HepG2 (cell line): ENCODE data around the gene PPP2R2C. TPM values are rescaled to one million over a fixed set of nuclear protein-coding genes. Genes with fewer than 3 reads are reported as not detected.

ENCODE experiments used
- ATAC-seq: fragments of 200-7000 bp; cut with Tn5 transposase; 3 replicates; pipeline ENCODE4 v1.9.1; 2020; ENCODE audit warnings: mild to moderate bottlenecking, moderate library complexity
- BruUV-seq: library from RNA; stranded (reverse); fragments of 400-500 nt; replicated peaks from 2 replicates; lab custom pipeline; 2021; lab: Mats Ljungman, UMichigan
- CTCF ChIA-PET: fragments of 300-600 bp; formaldehyde crosslinking; extraction: SDS; loops from one replicate; lab custom pipeline; 2021; ENCODE audit warnings: low total read pairs, inconsistent platforms, low intra/inter-chr PET ratio; lab: Yijun Ruan, JAX
- POLR2A ChIA-PET: fragments of 350-600 bp; sonication (Branson Sonifier 250); formaldehyde crosslinking; loops from one replicate; lab custom pipeline; 2020; ENCODE audit warnings: antibody characterized with exemption, inconsistent platforms; lab: Yijun Ruan, JAX
- DNase-seq: peaks from one replicate; pipeline ENCODE4 v3.0.0-alpha.2; 2015; ENCODE audit warnings: low spot score
- FAIRE-seq: peaks from 3 replicates; lab custom pipeline; 2011; peaks lifted over from hg19 to GRCh38; lab: Jason Lieb, UNC
- H2AFZ ChIP-seq: one replicate; pipeline ENCODE4 v1.6.1; 2011; ENCODE audit warnings: low read length, inconsistent platforms
- H3K27ac ChIP-seq: fragments of 300-600 bp; 3 replicates; pipeline ENCODE4 v1.8.0; 2011; ENCODE audit warnings: mixed run types, mild to moderate bottlenecking, mixed read lengths, low read length, inconsistent platforms; ENCODE audit not compliant: insufficient read depth; ENCODE audit errors: extremely low read length
- H3K27me3 ChIP-seq, 2 experiments: fragments of 200-600 bp in 1 of 2; 2 replicates in 1 of 2; 3 replicates in 1 of 2; pipeline versions ENCODE4 v1.6.0 to v1.8.0; 2011; ENCODE audit warnings: low read length in 2 of 2, mild to moderate bottlenecking in 2 of 2, moderate library complexity in 2 of 2, inconsistent platforms in 1 of 2; ENCODE audit not compliant: insufficient read depth in 2 of 2, control insufficient read depth in 1 of 2
- H3K36me3 ChIP-seq, 2 experiments: fragments of 200-600 bp in 1 of 2; replicated peaks in 1 of 2; 2 replicates in 1 of 2; 3 replicates in 1 of 2; pipeline versions ENCODE4 v1.5.1 to v1.8.0; 2011; ENCODE audit warnings: low read length in 2 of 2, inconsistent platforms in 1 of 2; ENCODE audit not compliant: insufficient read depth in 2 of 2, control insufficient read depth in 1 of 2
- H3K4me1 ChIP-seq: 2 replicates; pipeline ENCODE4 v1.5.1; 2012; ENCODE audit warnings: low read length, inconsistent platforms; ENCODE audit not compliant: insufficient read depth
- H3K4me2 ChIP-seq: 2 replicates; pipeline ENCODE4 v1.6.0; 2011; ENCODE audit warnings: low read depth, low read length, inconsistent platforms
- H3K4me3 ChIP-seq, 3 experiments: fragments of 200-600 bp in 1 of 3; sonication (generic), shearing (Covaris generic) in 1 of 3; replicated peaks in 1 of 3; 2 replicates each; pipeline ENCODE4 v1.5.1; 2011 to 2016; ENCODE audit warnings: low read length in 3 of 3, inconsistent platforms in 2 of 3, low read depth in 2 of 3, mild to moderate bottlenecking in 2 of 3, control low read depth in 1 of 3, mixed read lengths in 1 of 3; ENCODE audit not compliant: insufficient read depth in 1 of 3
- H3K79me2 ChIP-seq: one replicate; pipeline ENCODE4 v1.6.1; 2011; ENCODE audit warnings: low read length, inconsistent platforms; ENCODE audit not compliant: insufficient read depth
- H3K9ac ChIP-seq: 2 replicates; pipeline ENCODE4 v1.6.0; 2011; ENCODE audit warnings: mild to moderate bottlenecking, low read depth, low read length, inconsistent platforms; ENCODE audit not compliant: insufficient read depth
- H3K9me3 ChIP-seq: 2 replicates; pipeline ENCODE4 v1.5.1; 2012; ENCODE audit warnings: mild to moderate bottlenecking, low read length
- H4K20me1 ChIP-seq: 2 replicates; pipeline ENCODE4 v1.6.0; 2011; ENCODE audit warnings: inconsistent platforms, mild to moderate bottlenecking, low read length, moderate library complexity; ENCODE audit not compliant: insufficient read depth
- POLR2AphosphoS2 ChIP-seq: IDR thresholded peaks from 2 replicates; pipeline ENCODE4 v1.6.1; 2011; ENCODE audit warnings: low read depth, low read length, improper control_type of control experiment
- SCMH1 ChIP-seq: sonication (generic); formaldehyde crosslinking; IDR thresholded peaks from 2 replicates; pipeline ENCODE4 v1.9.0; 2021; ENCODE audit warnings: missing genetic modification reagents, mild to moderate bottlenecking, borderline replicate concordance
- SNRNP70 ChIP-seq: fragments of 200-400 bp; formaldehyde crosslinking; IDR thresholded peaks from 2 replicates; pipeline ENCODE4 v1.6.1; 2017; ENCODE audit warnings: mild to moderate bottlenecking, low read depth, low read length, moderate library complexity
- ZIK1 ChIP-seq: sonication (generic); formaldehyde crosslinking; IDR thresholded peaks from 2 replicates; pipeline ENCODE4 v1.5.0; 2020; ENCODE audit warnings: mild to moderate bottlenecking, low read depth, missing genetic modification reagents, borderline replicate concordance
- ZNF33A ChIP-seq: sonication (generic); formaldehyde crosslinking; IDR thresholded peaks from 2 replicates; pipeline ENCODE4 v1.5.1; 2020; ENCODE audit warnings: missing genetic modification reagents, mild to moderate bottlenecking, moderate library complexity, borderline replicate concordance
- ZNF350 ChIP-seq: sonication (generic); formaldehyde crosslinking; IDR thresholded peaks from 2 replicates; pipeline ENCODE4 v1.4.0; 2020; ENCODE audit warnings: mild to moderate bottlenecking, low read depth, missing genetic modification reagents, borderline replicate concordance
- ZNF512B ChIP-seq: sonication (generic); formaldehyde crosslinking; IDR thresholded peaks from 2 replicates; pipeline ENCODE4 v1.5.1; 2020; ENCODE audit warnings: missing genetic modification reagents, mild to moderate bottlenecking, borderline replicate concordance
- ZNF790 ChIP-seq: sonication (generic); formaldehyde crosslinking; IDR thresholded peaks from 2 replicates; pipeline ENCODE4 v1.8.0; 2022; ENCODE audit warnings: missing genetic modification reagents, mild to moderate bottlenecking, borderline replicate concordance
- ZNF83 ChIP-seq: sonication (generic); formaldehyde crosslinking; IDR thresholded peaks from 2 replicates; pipeline ENCODE4 v1.4.0; 2020; ENCODE audit warnings: missing genetic modification reagents, mild to moderate bottlenecking, borderline replicate concordance
- WGBS: methylation state at CpG from one replicate; pipeline ENCODE4 v1.1.6; 2017; ENCODE audit warnings: low lambda C conversion rate; 5-methylcytosine and 5-hydroxymethylcytosine counted together
- in situ Hi-C: cut with HindIII; loops from 2 replicates; pipeline ENCODE4 v1.10.0; 2017; ENCODE audit warnings: low pct_unique_long_range_greater_than_20kb; ENCODE audit not compliant: extremely low pct_ligation_motif_present
- intact Hi-C: fragments of 100-400 bp; cut with micrococcal nuclease; formaldehyde crosslinking; loops from one replicate; pipeline ENCODE4 v1.10.0; 2022; ENCODE audit not compliant: unreplicated experiment
- polyA plus RNA-seq, 8 experiments: library from polyadenylated mRNA; depleted of rRNA in 3 of 8; stranded (reverse) in 7 of 8; unstranded in 1 of 8; fragments of >200 nt; fragmentation: Illumina TruSeq in 4 of 8; extraction: Trizol in 4 of 8; gene quantifications; 2 replicates each; pipeline versions ENCODE4 v1.2.1 to v1.2.3, GENCODE V29; 2011 to 2016; ENCODE audit warnings: low read depth in 4 of 8, missing spikeins in 1 of 8, mixed read lengths in 1 of 8; ENCODE audit not compliant: insufficient read depth in 1 of 8
- total RNA-seq, 5 experiments: library from RNA; depleted of rRNA; stranded (reverse); fragments of >200 nt; fragmentation: Illumina TruSeq; extraction: Trizol; gene quantifications; 2 replicates each; pipeline ENCODE4 v1.2.3, GENCODE V29; 2016; ENCODE audit warnings: low read depth in 1 of 5

Gene PPP2R2C
- total and polyA plus RNA-seq, 2 of the 13 experiments (the other 11 are each of a cell fraction or from before 2014, with no cell fraction given): 0.60 to 8.6 TPM

- Histone ChIP-seq H3K27ac (no peak overlapping the region), H2AFZ (no peak overlapping the region), H3K4me3 (no peak overlapping the region), H3K9me3 (no peaks in the 10 kb centered on the region), H3K9ac (no peak overlapping the region), H3K4me1 (no peaks in the 10 kb centered on the region), H3K36me3 (no peaks in the 10 kb centered on the region), H3K79me2 (no peaks in the 10 kb centered on the region), H3K27me3 (peaks cover 10 to 41% of the 10 kb centered on the region in 2 experiments; a peak in 4 of 5 replicates), H3K4me2 (no peak overlapping the region), H4K20me1 (no peaks in the 10 kb centered on the region)
- intact Hi-C loops: no loop called here
- ATAC-seq (no peak), FAIRE-seq (no peak), DNase-seq (no peak)
- no peak for TF ChIP-seq ZNF83 (CRISPR knock-in tag)
- no peak for TF ChIP-seq ZNF790 (CRISPR knock-in tag)
- no peak for TF ChIP-seq SCMH1 (CRISPR knock-in tag)
- no peak for TF ChIP-seq ZNF33A (CRISPR knock-in tag)
- TF ChIP-seq ZIK1: no peak
- TF ChIP-seq POLR2AphosphoS2: no peak
- TF ChIP-seq SNRNP70: no peak
- TF ChIP-seq ZNF350 (CRISPR knock-in tag): no peak
- no peak for TF ChIP-seq ZNF512B
- in situ Hi-C loops: no loop called here
- BruUV-seq: no TSS peak
- 20% methylated on average over 11 of the region's 11 CpGs for WGBS
- POLR2A ChIA-PET: no interaction called here
- CTCF ChIA-PET: no interaction called here
Observed at GRCh38 chr4:6465955-6466354, 6.5 kb downstream of the PPP2R2C start.
